HepG2 (cell line): ENCODE measurements around the gene ZNF575.

Experiments used
- DR1 ChIP-seq: sonication (generic); formaldehyde crosslinking; IDR thresholded peaks from 2 replicates; pipeline ENCODE4 v1.8.0; 2021; ENCODE audit warnings: mild to moderate bottlenecking, missing genetic modification reagents, inconsistent platforms
- NCOR1 ChIP-seq: fragments of 200-600 bp; sonication (generic); IDR thresholded peaks from 2 replicates; pipeline ENCODE4 v1.7.0; 2017; ENCODE audit warnings: antibody characterized with exemption, low read length, borderline replicate concordance
- ZNF777 ChIP-seq: sonication (generic); formaldehyde crosslinking; IDR thresholded peaks from 2 replicates; pipeline ENCODE4 v1.4.0; 2020; ENCODE audit warnings: missing genetic modification reagents
- ZNF792 ChIP-seq: IDR thresholded peaks from 2 replicates; pipeline ENCODE4 v1.6.1; 2016
- TF ChIP-seq, protein P1 (sequence below): sonication (generic); formaldehyde crosslinking; IDR thresholded peaks from 2 replicates; pipeline ENCODE4 v1.5.0; 2020; ENCODE audit warnings: mild to moderate bottlenecking, missing genetic modification reagents, moderate library complexity

DNA sequence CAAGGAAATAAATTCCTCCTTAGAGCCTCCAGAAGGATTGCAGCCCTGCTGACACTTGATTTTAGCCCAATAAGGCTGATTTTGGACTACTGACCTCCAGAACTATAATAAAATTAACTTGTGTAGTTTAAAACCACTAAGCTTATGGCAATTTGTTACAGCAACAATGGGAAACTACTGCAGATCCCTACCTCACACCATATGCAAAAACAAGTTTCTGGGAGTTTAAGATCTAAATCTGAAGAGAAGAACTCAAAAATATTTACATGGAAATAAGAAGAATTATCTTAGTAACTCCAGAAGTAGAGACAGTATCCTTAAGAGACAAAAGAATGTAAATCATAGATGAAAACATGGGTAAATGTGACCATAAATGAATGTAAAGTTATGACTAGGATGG lies 5.9 kb downstream of the ZNF575 start:
- TF ChIP-seq NCOR1 (no peak), DR1 (CRISPR knock-in tag) (no peak), ZNF777 (CRISPR knock-in tag) (no peak), ZNF792 (CRISPR knock-in tag) (no peak)
- TF ChIP-seq, protein P1, sequence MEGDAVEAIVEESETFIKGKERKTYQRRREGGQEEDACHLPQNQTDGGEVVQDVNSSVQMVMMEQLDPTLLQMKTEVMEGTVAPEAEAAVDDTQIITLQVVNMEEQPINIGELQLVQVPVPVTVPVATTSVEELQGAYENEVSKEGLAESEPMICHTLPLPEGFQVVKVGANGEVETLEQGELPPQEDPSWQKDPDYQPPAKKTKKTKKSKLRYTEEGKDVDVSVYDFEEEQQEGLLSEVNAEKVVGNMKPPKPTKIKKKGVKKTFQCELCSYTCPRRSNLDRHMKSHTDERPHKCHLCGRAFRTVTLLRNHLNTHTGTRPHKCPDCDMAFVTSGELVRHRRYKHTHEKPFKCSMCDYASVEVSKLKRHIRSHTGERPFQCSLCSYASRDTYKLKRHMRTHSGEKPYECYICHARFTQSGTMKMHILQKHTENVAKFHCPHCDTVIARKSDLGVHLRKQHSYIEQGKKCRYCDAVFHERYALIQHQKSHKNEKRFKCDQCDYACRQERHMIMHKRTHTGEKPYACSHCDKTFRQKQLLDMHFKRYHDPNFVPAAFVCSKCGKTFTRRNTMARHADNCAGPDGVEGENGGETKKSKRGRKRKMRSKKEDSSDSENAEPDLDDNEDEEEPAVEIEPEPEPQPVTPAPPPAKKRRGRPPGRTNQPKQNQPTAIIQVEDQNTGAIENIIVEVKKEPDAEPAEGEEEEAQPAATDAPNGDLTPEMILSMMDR (CRISPR knock-in tag): no peak
